Uterus (tissue), 4 donors: ENCODE results near the gene GZF1. TPM values are rescaled to one million over a fixed set of nuclear protein-coding genes. Genes with fewer than 3 reads are reported as not detected.
A peak's percentile ranks its signal among the peaks of the same experiment; 100 is the strongest.

Experiments used
- DNase-seq, 2 donors: peaks; one replicate each; pipeline ENCODE4 v3.0.0-alpha.2; 2019 to 2020
- H3K27ac ChIP-seq, 2 donors: fragments of 200-600 bp; sonication (generic); 1 replicate in 1 of 2; 2 replicates in 1 of 2; pipeline ENCODE4 v1.5.1; 2016 to 2018
- H3K27me3 ChIP-seq, 2 donors: fragments of 200-600 bp; sonication (generic); one replicate each; pipeline ENCODE4 v1.5.1; 2018 to 2019; ENCODE audit warnings: control low read depth in 1 of 2
- H3K36me3 ChIP-seq, 2 donors: fragments of 200-600 bp; sonication (generic); one replicate each; pipeline ENCODE4 v1.5.1; 2019; ENCODE audit warnings: control low read depth in 1 of 2
- H3K4me1 ChIP-seq, 2 donors: fragments of 200-600 bp; sonication (generic); one replicate each; pipeline ENCODE4 v1.5.1; 2018 to 2019; ENCODE audit warnings: control low read depth in 1 of 2
- H3K4me3 ChIP-seq, 2 donors: fragments of 200-600 bp; sonication (generic); 1 replicate in 1 of 2; 2 replicates in 1 of 2; pipeline ENCODE4 v1.5.1; 2018 to 2019; ENCODE audit warnings: mild to moderate bottlenecking in 1 of 2
- H3K9me3 ChIP-seq, 2 donors: fragments of 200-600 bp; sonication (generic); one replicate each; pipeline ENCODE4 v1.5.1; 2019; ENCODE audit warnings: control low read depth in 1 of 2
- CTCF ChIP-seq, 4 experiments: fragments of 200-600 bp in 2 of 4; fragments of 450-650 bp in 2 of 4; sonication (generic) in 2 of 4; IDR thresholded peaks; one replicate each; pipeline ENCODE4 v1.5.1; 2016 to 2019; ENCODE audit warnings: antibody characterized with exemption in 4 of 4, mild to moderate bottlenecking in 2 of 4, moderate library complexity in 1 of 4
- POLR2A ChIP-seq, 2 donors: fragments of 450-650 bp; IDR thresholded peaks; one replicate each; pipeline ENCODE4 v1.6.1; 2016; ENCODE audit warnings: antibody characterized with exemption in 2 of 2, mild to moderate bottlenecking in 1 of 2, moderate library complexity in 1 of 2
- intact Hi-C: fragments of 100-400 bp; cut with DNase I; formaldehyde crosslinking; loops from one replicate; pipeline ENCODE4 v1.15.1; 2023; ENCODE audit warnings: low total_unique reads
- total RNA-seq, 4 donors: library from RNA; depleted of rRNA in 3 of 4; stranded (reverse); fragments of >200 nt in 3 of 4; gene quantifications; one replicate each; pipeline versions ENCODE4 v1.1.0 to v1.2.4, GENCODE V29; 2014 to 2023
- donor health status: DM: yes; HTN: yes; CAD: no.

GZF1 gene
- 10 to 100 TPM in 3 of 4 donors, 1 to 10 TPM in 1; 5.9 to 24.5 (median 17.6) TPM for total RNA-seq

DNA sequence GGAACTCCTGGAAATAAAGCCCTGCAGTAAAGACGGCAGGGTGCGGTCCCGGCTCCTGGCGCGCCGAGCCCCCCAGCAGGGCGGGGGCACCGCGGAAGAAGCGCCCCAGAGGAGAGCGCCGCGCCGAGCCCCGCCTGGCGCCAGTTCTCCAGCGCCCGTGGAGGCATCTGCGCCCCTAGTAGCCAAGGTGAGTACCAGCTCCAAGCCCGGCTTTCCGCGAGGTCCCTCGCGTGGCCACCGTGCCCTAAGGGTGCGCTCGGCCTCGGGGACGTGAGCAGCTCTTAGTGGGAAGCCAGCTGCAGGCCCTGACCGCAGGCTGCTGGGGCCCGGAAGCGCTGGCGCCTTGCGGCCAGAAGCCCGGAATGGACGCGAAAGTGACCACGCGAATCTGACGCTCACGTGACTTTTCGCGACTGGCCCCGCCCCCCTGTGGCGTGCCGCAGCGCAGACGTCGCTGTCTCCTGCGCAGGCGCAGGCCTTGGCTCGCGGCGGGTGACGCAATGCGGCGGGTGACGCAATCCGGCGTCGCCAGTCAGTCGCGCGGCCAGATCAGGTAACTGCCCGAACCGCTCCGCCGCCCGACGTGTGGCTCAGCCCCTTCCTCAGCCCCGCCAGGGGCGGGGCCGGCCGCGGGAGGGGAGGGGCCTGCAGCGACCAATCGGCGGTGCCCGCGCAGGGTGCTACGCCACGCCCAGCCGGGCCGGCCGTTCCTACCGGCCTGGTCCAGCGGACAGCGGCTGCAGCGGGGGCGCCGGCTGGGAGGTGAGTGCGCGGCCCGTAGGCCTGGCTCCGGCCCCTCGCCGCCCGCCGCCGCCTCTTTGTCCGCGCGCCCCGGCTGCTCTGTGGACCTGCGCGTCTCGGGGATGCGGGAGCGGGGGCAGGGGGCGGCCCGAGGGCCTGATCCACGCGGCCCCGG is at the start of gene GZF1:
Gene GZF1 (plus strand): TSS at position 707 of the 916 bp plus-strand sequence. CDS start 2,202 bp downstream, outside the sequence.
- intact Hi-C loops = no loop called here
- DNase-seq = peak; percentile 97 to 100
- Histone ChIP-seq H3K9me3 (no peaks in the 10 kb centered on the region), H3K27me3 (no peaks in the 10 kb centered on the region), H3K27ac (peak within 1 kb of the TSS; percentile 93 to 97), H3K4me3 (peak within 1 kb of the TSS; percentile 65 to 75), H3K36me3 (no peaks in the 10 kb centered on the region), H3K4me1 (peaks cover 0 to 13% of the 10 kb centered on the region in 2 donors)
- TF ChIP-seq CTCF (IDR thresholded peaks at IDR 0.05) = peak in 3 of 4 experiments; percentile 8 to 56 (median 40)
- TF ChIP-seq POLR2A (IDR thresholded peaks at IDR 0.05) = peak; percentile 95 to 98

DNA sequence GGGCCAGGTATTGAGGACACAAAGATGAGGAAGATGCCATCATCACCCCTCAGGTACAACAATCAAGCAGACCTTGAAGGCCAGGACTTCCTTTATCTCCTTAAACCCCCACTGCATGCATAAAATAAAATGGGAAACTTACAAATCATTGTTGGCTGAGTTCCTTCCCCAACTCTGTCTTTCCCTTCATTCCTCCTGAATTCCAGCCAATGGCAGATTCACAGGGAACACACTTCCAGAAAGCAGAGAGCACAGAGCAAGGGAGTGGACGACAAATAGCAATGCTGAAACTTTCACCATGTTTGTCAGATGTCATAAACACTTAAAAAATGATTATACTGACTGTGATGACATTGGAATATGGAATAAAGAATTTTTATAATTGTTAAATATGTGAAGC is 48.7 kb upstream of the GZF1 start:
- intact Hi-C loops = no loop called here
- Histone ChIP-seq H3K27ac (no peak overlapping the region), H3K36me3 (no peaks in the 10 kb centered on the region), H3K4me3 (no peak overlapping the region), H3K27me3 (no peaks in the 10 kb centered on the region), H3K4me1 (no peaks in the 10 kb centered on the region), H3K9me3 (no peaks in the 10 kb centered on the region)
- no peak for DNase-seq
- TF ChIP-seq POLR2A (IDR thresholded peaks at IDR 0.05) (no peak), CTCF (IDR thresholded peaks at IDR 0.05) (no peak)

- Histone ChIP-seq H3K4me3 (no peak overlapping the region), H3K36me3 (no peaks in the 10 kb centered on the region), H3K27ac (no peak overlapping the region), H3K27me3 (no peaks in the 10 kb centered on the region), H3K4me1 (no peaks in the 10 kb centered on the region), H3K9me3 (no peaks in the 10 kb centered on the region)
- no peak for DNase-seq
- intact Hi-C loops = no loop called here
- TF ChIP-seq POLR2A (IDR thresholded peaks at IDR 0.05) (no peak), CTCF (IDR thresholded peaks at IDR 0.05) (no peak)
Observed at GRCh38 chr20:23314699-23315098, 47.3 kb upstream of the GZF1 start.

DNA sequence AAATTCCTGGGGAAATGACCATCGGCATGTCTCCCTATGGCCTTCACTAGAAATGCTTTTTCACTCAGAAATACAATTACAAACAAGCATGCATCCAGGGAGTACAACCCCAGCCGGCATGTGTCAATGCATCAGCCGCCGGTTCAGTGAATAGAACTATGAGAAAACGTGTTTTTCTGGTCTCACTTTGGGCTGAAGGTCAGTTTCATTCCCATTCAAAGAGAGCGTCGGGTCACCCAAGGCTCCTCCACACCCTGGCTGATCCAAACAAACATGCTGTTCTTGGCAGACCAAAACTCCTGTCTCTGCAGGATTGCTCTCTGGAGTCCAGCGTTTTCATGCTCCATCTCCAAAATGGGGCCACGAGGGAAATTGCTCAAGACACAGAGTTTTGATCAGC is 46.9 kb upstream of the GZF1 start:
- Histone ChIP-seq H3K27ac (no peak overlapping the region), H3K9me3 (no peaks in the 10 kb centered on the region), H3K4me3 (no peak overlapping the region), H3K27me3 (no peaks in the 10 kb centered on the region), H3K36me3 (no peaks in the 10 kb centered on the region), H3K4me1 (no peaks in the 10 kb centered on the region)
- peak in 1 of 2 donors; percentile 33 for DNase-seq
- no peak for TF ChIP-seq CTCF (IDR thresholded peaks at IDR 0.05)
- TF ChIP-seq POLR2A (IDR thresholded peaks at IDR 0.05) = no peak
- intact Hi-C loops = no loop called here

GRCh38 chr20:23316626-23317025 is 45.4 kb upstream of the GZF1 start:
- intact Hi-C loops = no loop called here
- no peaks in the 10 kb centered on the region for H3K36me3 ChIP-seq
- TF ChIP-seq CTCF (IDR thresholded peaks at IDR 0.05) (no peak), POLR2A (IDR thresholded peaks at IDR 0.05) (no peak)
- H3K9me3 ChIP-seq = no peaks in the 10 kb centered on the region
- no peaks in the 10 kb centered on the region for H3K4me1 ChIP-seq
- H3K27me3 ChIP-seq = no peaks in the 10 kb centered on the region
- no peak overlapping the region for H3K4me3 ChIP-seq
- no peak overlapping the region for H3K27ac ChIP-seq
- DNase-seq = no peak
